ENCODE results near the gene PRPH. TPM values are rescaled to one million over a fixed set of nuclear protein-coding genes. Genes with fewer than 3 reads are reported as not detected.

Gene PRPH
- total and polyA plus RNA-seq, 2 of the 13 experiments (the other 11 are each of a cell fraction or from before 2014, with no cell fraction given), result 0.12 TPM; not detected in 1

GRCh38 chr12:49295082-49295936 is at the start of gene PRPH (continued):
- TF ChIP-seq ZFP91 (CRISPR knock-in tag; IDR thresholded peaks at IDR 0.05; ENCODE audit: borderline replicate concordance) (peak; percentile 48), TRIM24 (CRISPR knock-in tag; IDR thresholded peaks at IDR 0.05) (no peak), GABPB1 (CRISPR knock-in tag; IDR thresholded peaks at IDR 0.05) (peak; percentile 26; the same call in 1 of the 2 replicates), ZNF282 (IDR thresholded peaks at IDR 0.05; ENCODE audit: partially characterized antibody) (no peak), ZNF589 (CRISPR knock-in tag; conservative IDR thresholded peaks at IDR 0.05) (peak; percentile 64; the same call in 1 of the 2 replicates), MATR3 (CRISPR knock-in tag; IDR thresholded peaks at IDR 0.05) (no peak), ZNF879 (CRISPR knock-in tag; IDR thresholded peaks at IDR 0.05) (no peak), RBM22 (optimal IDR thresholded peaks at IDR 0.05; ENCODE audit: low read length) (no peak), PRMT3 (CRISPR knock-in tag; IDR thresholded peaks at IDR 0.05; ENCODE audit: borderline replicate concordance, low read depth) (no peak), ZSCAN21 (CRISPR knock-in tag; IDR thresholded peaks at IDR 0.05; ENCODE audit: borderline replicate concordance) (0 out of 2 replicates have a peak, but pooled peaks have one; percentile 38), UBTF (CRISPR knock-in tag; IDR thresholded peaks at IDR 0.05) (peak; percentile 56; the same call in 1 of the 2 replicates), ELF4 (CRISPR knock-in tag; IDR thresholded peaks at IDR 0.05; ENCODE audit: borderline replicate concordance) (no peak), KDM2A (CRISPR knock-in tag; IDR thresholded peaks at IDR 0.05; ENCODE audit: borderline replicate concordance, low read depth) (peak; percentile 48; the same call in 1 of the 2 replicates), ZBED4 (CRISPR knock-in tag; IDR thresholded peaks at IDR 0.05; ENCODE audit: borderline replicate concordance) (no peak), SMYD3 (CRISPR knock-in tag; IDR thresholded peaks at IDR 0.05) (no peak), ATF2 (CRISPR knock-in tag; IDR thresholded peaks at IDR 0.05) (no peak), SAP130 (CRISPR knock-in tag; IDR thresholded peaks at IDR 0.05; ENCODE audit: low read depth) (0 out of 2 replicates have a peak, but pooled peaks have one; percentile 10), PAF1 (CRISPR knock-in tag; IDR thresholded peaks at IDR 0.05) (no peak), NR2C2 (CRISPR knock-in tag; IDR thresholded peaks at IDR 0.05; ENCODE audit: borderline replicate concordance) (no peak), KMT2A (CRISPR knock-in tag; IDR thresholded peaks at IDR 0.05) (no peak)

Measured in HepG2 (cell line).